ENCODE measurements around the gene CDC45. TPM values are rescaled to one million over a fixed set of nuclear protein-coding genes. Genes with fewer than 3 reads are reported as not detected.

Gene CDC45
- total RNA-seq, 2 experiments from 2014 or later: 80.2 to 83.0 TPM

DNA sequence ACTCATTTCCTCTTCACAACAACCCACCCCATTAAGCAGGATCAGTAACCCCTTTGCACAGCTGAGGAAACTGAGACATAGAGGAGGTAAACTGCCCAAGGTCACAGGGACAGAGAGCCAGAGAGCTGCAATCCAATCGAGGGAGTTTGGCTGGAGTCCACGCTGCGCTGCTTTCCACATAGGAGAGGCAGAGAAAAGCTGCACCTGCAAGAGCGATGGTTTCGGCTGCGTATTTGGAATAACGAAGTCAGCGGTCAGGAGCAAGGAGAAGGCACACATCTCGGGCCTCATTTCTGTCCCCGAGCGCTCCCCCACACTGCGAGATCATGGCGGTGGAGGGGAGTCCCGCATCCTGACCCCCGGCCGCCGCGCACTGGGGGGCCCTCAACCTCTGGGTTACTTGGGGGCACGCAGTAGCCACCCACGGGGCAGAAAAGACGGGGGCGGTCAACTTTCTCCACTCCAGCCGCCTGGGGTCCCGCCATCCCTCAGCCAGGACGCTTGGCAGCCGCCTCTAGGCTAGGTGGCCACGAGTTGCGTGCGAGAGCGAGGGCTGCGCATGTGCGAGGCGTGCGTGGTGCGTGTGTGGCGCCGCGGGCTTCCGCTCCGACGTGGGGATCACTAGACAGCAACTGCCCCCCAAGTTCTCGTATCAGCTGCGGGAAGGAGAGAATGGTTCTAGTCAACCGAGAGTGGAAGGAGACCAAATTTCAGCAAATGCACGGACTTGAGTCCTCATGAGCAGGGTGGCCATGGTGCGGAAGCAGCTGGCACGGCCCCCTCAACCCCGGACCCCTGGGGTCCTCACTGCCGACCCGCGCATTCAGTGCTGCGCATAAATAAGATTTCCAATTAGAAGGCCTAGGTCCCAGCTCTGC, 86.8 kb downstream of the CDC45 start:
- Histone ChIP-seq H3K4me2 (ENCODE audit: low read length) (no peak overlapping the region), H3K9me2 (ENCODE audit: insufficient read depth, low read length) (no peaks in the 10 kb centered on the region), H3K36me3 (ENCODE audit: insufficient read depth, low read length) (no peaks in the 10 kb centered on the region), H3K9me3 (ENCODE audit: low read length) (no peaks in the 10 kb centered on the region), H2AFZ (ENCODE audit: low read length) (no peak overlapping the region), H3K4me3 (ENCODE audit: low read depth, low read length, poor library complexity, severe bottlenecking) (no peak overlapping the region), H3K4me1 (ENCODE audit: insufficient read depth, low read length, poor library complexity, severe bottlenecking) (no peaks in the 10 kb centered on the region), H3K27ac (ENCODE audit: low read depth, low read length, poor library complexity, severe bottlenecking) (no peak overlapping the region), H3K79me2 (ENCODE audit: insufficient read depth, low read depth, low read length) (no peaks in the 10 kb centered on the region), H4K20me1 (ENCODE audit: insufficient read depth, low read length) (no peaks in the 10 kb centered on the region)
- ChIA-PET CTCF (ENCODE audit: unreplicated experiment) (no interaction called here), POLR2A (interaction anchor here (0.6 kb wide), 1 partner anchor 31 kb away, joined by 4 read pairs; no protein-coding TSS in a partner anchor)
- TF ChIP-seq, protein P1, sequence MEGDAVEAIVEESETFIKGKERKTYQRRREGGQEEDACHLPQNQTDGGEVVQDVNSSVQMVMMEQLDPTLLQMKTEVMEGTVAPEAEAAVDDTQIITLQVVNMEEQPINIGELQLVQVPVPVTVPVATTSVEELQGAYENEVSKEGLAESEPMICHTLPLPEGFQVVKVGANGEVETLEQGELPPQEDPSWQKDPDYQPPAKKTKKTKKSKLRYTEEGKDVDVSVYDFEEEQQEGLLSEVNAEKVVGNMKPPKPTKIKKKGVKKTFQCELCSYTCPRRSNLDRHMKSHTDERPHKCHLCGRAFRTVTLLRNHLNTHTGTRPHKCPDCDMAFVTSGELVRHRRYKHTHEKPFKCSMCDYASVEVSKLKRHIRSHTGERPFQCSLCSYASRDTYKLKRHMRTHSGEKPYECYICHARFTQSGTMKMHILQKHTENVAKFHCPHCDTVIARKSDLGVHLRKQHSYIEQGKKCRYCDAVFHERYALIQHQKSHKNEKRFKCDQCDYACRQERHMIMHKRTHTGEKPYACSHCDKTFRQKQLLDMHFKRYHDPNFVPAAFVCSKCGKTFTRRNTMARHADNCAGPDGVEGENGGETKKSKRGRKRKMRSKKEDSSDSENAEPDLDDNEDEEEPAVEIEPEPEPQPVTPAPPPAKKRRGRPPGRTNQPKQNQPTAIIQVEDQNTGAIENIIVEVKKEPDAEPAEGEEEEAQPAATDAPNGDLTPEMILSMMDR (conservative IDR thresholded peaks at IDR 0.05; ENCODE audit: low read length): no peak
- TF ChIP-seq EZH2phosphoT487 (IDR thresholded peaks at IDR 0.05; ENCODE audit: borderline replicate concordance, low read depth, low read length): no peak
- BruUV-seq (replicated peaks): no TSS peak
- DNase-seq (ENCODE audit: low spot score): no peak
- intact Hi-C loops (cut with micrococcal nuclease; ENCODE audit: unreplicated experiment): no loop called here

DNA sequence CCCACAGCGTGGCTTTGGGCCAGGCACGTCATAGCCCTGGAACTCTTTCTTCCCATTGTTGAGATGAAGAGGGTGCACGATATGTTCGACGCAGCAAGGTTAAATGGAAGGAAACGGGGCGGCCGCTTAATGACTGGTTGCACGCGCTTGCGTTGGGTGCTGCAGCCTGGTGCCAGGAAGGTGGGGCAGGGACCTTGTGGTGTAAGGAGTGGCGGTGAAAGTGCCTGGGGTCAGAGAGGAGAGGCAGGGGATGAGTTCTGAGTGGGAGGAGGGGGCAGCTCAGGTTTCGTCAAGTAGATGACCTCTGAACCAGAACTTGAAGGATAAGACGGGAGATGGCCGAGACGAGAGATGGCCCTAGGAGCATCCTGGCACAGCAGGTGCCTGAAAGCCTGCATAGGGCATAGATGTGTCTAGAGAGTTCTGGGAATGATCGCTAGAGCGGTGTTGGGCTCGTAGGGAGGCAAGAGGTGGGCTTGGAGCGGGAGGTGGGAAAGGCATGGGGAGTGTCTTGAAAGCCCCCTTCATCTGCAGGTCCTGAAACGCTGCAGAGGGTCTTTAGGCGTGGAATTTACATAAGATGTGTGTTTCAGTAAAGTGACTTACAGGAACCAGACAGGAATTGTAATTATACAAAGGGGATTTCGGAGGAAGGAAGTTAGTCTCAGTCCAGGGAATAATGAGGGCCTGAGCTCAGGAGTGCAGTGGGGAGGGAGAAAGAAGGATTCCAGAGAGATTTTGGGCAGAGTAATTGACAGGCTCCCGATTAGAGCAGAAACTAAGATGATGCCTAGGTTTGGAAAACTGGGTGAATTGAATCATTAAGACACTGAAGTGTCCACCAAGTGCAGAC, 87.7 kb downstream of the CDC45 start:
- no peak for TF ChIP-seq EZH2phosphoT487 (IDR thresholded peaks at IDR 0.05; ENCODE audit: borderline replicate concordance, low read depth, low read length)
- TF ChIP-seq, protein P1 (conservative IDR thresholded peaks at IDR 0.05; ENCODE audit: low read length): no peak
- H3K4me2 ChIP-seq (ENCODE audit: low read length): no peak overlapping the region

More for the DNA sequence above, 87.7 kb downstream of the CDC45 start:
- Histone ChIP-seq H3K36me3 (ENCODE audit: insufficient read depth, low read length) (no peaks in the 10 kb centered on the region), H3K9me2 (ENCODE audit: insufficient read depth, low read length) (no peaks in the 10 kb centered on the region), H3K27ac (ENCODE audit: low read depth, low read length, poor library complexity, severe bottlenecking) (no peak overlapping the region), H3K9me3 (ENCODE audit: low read length) (no peaks in the 10 kb centered on the region), H3K4me3 (ENCODE audit: low read depth, low read length, poor library complexity, severe bottlenecking) (no peak overlapping the region), H3K4me1 (ENCODE audit: insufficient read depth, low read length, poor library complexity, severe bottlenecking) (no peaks in the 10 kb centered on the region), H3K79me2 (ENCODE audit: insufficient read depth, low read depth, low read length) (no peaks in the 10 kb centered on the region), H4K20me1 (ENCODE audit: insufficient read depth, low read length) (no peaks in the 10 kb centered on the region), H2AFZ (ENCODE audit: low read length) (no peak overlapping the region)
- ChIA-PET CTCF (ENCODE audit: unreplicated experiment) (no interaction called here), POLR2A (interaction anchor here (0.6 kb wide), 1 partner anchor 30 kb away, joined by 4 read pairs; no protein-coding TSS in a partner anchor)
- BruUV-seq (replicated peaks): no TSS peak
- DNase-seq (ENCODE audit: low spot score): no peak
- intact Hi-C loops (cut with micrococcal nuclease; ENCODE audit: unreplicated experiment): no loop called here
